ENCODE data around the gene ZNF638. TPM values are rescaled to one million over a fixed set of nuclear protein-coding genes. Genes with fewer than 3 reads are reported as not detected.
A peak's percentile ranks its signal among the peaks of the same experiment; 100 is the strongest.

The ZNF638 gene
- total and polyA plus RNA-seq, 10 of the 15 experiments (the other 5 are each of a cell fraction or from before 2014, with no cell fraction given), result 37.6 to 133 (median 64.5) TPM

DNA sequence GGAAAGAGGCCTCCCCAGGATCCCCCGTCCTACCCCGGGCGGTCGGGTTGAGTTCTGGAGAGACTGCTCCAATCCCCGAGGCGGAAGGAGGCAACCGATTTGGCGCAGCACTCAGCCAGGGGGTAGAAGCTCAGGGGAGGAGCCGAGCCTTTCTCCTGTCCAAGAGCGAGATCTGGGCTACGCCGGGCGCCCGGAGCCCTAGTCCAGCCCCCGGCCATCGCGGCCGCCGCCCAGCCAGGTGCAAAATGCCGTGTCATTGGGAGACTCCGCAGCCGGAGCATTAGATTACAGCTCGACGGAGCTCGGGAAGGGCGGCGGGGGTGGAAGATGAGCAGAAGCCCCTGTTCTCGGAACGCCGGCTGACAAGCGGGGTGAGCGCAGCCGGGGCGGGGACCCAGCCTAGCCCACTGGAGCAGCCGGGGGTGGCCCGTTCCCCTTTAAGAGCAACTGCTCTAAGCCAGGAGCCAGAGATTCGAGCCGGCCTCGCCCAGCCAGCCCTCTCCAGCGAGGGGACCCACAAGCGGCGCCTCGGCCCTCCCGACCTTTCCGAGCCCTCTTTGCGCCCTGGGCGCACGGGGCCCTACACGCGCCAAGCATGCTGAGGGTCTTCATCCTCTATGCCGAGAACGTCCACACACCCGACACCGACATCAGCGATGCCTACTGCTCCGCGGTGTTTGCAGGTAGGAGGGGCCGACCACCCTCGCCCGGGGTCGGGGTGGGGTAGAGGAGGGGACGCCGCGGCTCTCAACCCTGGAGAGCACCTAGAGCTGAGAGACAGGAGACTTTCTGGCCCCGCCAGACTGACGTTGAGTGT is 122.0 kb downstream of the ZNF638 start, which contains the start of gene DYSF:
DYSF (plus strand) TSS at position 158 of the 817 bp plus-strand sequence.
- BruUV-seq (replicated peaks), result no TSS peak
- TF ChIP-seq SUZ12 (IDR thresholded peaks at IDR 0.05; ENCODE audit: unreplicated experiment), result peak; percentile 68
- TF ChIP-seq HDAC6 (IDR thresholded peaks at IDR 0.05; ENCODE audit: unreplicated experiment), result peak; percentile 99
- no peak for TF ChIP-seq BHLHE40 (IDR thresholded peaks at IDR 0.05; ENCODE audit: borderline replicate concordance in 1 of 2, low read depth in 2 of 2, low read length in 1 of 2)
- ATAC-seq (no peak), DNase-seq (ENCODE audit: low read depth, low spot score) (no peak), FAIRE-seq (no peak)
- Histone ChIP-seq H3K4me2 (ENCODE audit: control insufficient read depth, insufficient read depth) (no peak within 1 kb of the TSS), H2AFZ (ENCODE audit: control insufficient read depth, low read depth, low read length) (no peak within 1 kb of the TSS), H3K27me3 (replicated peaks in 1 of 2; ENCODE audit: control insufficient read depth in 2 of 2, insufficient read depth in 2 of 2, low read length in 1 of 2) (peaks cover 4 to 11% of the 10 kb centered on the region in 2 experiments; a peak in 3 of 4 replicates), H3K4me3 (no peak within 1 kb of the TSS), H3K79me2 (ENCODE audit: control insufficient read depth, insufficient read depth, low read length) (no peaks in the 10 kb centered on the region), H4K20me1 (ENCODE audit: control insufficient read depth, insufficient read depth) (no peaks in the 10 kb centered on the region; the same call in 1 of the 2 replicates), H3K9me3 (replicated peaks; ENCODE audit: control insufficient read depth, insufficient read depth, low read length) (no peaks in the 10 kb centered on the region), H3K4me1 (ENCODE audit: control insufficient read depth, insufficient read depth, low read length) (no peaks in the 10 kb centered on the region), H3K27ac (ENCODE audit: control insufficient read depth, insufficient read depth) (no peak within 1 kb of the TSS), H3K9ac (ENCODE audit: control insufficient read depth, insufficient read depth, low read length) (no peak within 1 kb of the TSS), H3K36me3 (ENCODE audit: control insufficient read depth in 2 of 2, insufficient read depth in 2 of 2, low read length in 1 of 2) (no peaks in the 10 kb centered on the region)
- ChIA-PET POLR2A (no interaction called here), RAD21 (ENCODE audit: unreplicated experiment) (no interaction called here), CTCF (interaction anchor here (0.5 to 1.1 kb wide), 2 partner anchors 18 to 733 kb away, joined by 3 read pairs; no protein-coding TSS in a partner anchor), SMC1A (ENCODE audit: uncharacterized antibody, unreplicated experiment) (no interaction called here)
- intact Hi-C loops (cut with micrococcal nuclease; ENCODE audit: unreplicated experiment), result no loop called here
- 15% methylated on average over 62 of the region's 66 CpGs for WGBS (ENCODE audit: insufficient coverage, insufficient replicate concordance, low lambda C conversion rate, missing lambda C conversion rate)
- in situ Hi-C loops (cut with MboI), result no loop called here

DNA sequence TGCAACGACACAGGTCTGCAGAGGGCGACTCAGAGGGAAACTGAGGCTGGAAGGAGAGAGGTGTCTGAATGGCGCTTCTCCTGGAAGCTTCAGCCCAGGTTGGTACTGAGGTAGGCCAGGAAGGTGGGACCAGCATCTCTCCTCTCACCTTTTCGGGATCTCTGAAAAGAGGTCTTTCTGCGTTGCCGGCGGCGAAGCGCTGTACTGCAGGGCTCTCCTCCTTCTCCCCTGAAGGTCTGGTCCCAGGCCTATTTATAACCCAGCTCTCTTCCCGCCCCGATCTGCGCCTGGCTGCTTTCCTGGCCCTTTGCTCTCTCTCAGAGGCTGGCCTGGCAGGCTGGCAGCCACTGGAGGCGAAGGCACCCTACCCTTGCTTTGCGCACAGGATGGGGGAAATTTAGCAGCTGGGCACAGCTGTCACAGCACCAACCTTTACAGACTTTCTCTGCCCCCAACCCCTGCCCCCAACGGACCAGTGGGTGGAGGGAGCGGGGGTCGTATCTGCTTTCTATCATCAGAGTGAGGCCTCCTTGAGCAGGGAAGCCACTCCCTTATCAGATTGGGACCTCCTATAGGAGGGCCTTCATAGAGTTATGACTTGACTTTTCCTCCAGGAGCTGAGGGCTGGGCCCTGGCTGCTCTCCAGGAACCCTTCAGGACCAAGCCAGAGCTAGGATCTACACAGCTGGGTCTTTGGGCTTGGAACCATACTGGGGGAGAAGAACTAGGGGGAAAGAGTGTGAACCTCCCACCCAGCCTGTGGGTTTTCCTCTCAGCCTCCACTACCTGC is 122.8 kb downstream of the ZNF638 start:
- Histone ChIP-seq H3K9me3 (replicated peaks; ENCODE audit: control insufficient read depth, insufficient read depth, low read length) (no peaks in the 10 kb centered on the region), H2AFZ (ENCODE audit: control insufficient read depth, low read depth, low read length) (no peak overlapping the region), H3K9ac (ENCODE audit: control insufficient read depth, insufficient read depth, low read length) (no peak overlapping the region), H3K36me3 (ENCODE audit: control insufficient read depth in 2 of 2, insufficient read depth in 2 of 2, low read length in 1 of 2) (no peaks in the 10 kb centered on the region), H4K20me1 (ENCODE audit: control insufficient read depth, insufficient read depth) (no peaks in the 10 kb centered on the region; the same call in 1 of the 2 replicates), H3K79me2 (ENCODE audit: control insufficient read depth, insufficient read depth, low read length) (no peaks in the 10 kb centered on the region), H3K4me3 (no peak overlapping the region), H3K27me3 (replicated peaks in 1 of 2; ENCODE audit: control insufficient read depth in 2 of 2, insufficient read depth in 2 of 2, low read length in 1 of 2) (peaks cover 4 to 11% of the 10 kb centered on the region in 2 experiments; a peak in 3 of 4 replicates), H3K27ac (ENCODE audit: control insufficient read depth, insufficient read depth) (no peak overlapping the region), H3K4me1 (ENCODE audit: control insufficient read depth, insufficient read depth, low read length) (no peaks in the 10 kb centered on the region), H3K4me2 (ENCODE audit: control insufficient read depth, insufficient read depth) (no peak overlapping the region)
- 53% methylated on average over 17 of the region's 17 CpGs for WGBS (ENCODE audit: insufficient coverage, insufficient replicate concordance, low lambda C conversion rate, missing lambda C conversion rate)
- intact Hi-C loops (cut with micrococcal nuclease; ENCODE audit: unreplicated experiment), result no loop called here
- ATAC-seq (no peak), DNase-seq (ENCODE audit: low read depth, low spot score) (no peak), FAIRE-seq (no peak)
- BruUV-seq (replicated peaks), result no TSS peak
- ChIA-PET CTCF (interaction anchor here (0.8 kb wide), 1 partner anchor 9 kb away, joined by 3 read pairs; no protein-coding TSS in a partner anchor), SMC1A (ENCODE audit: uncharacterized antibody, unreplicated experiment) (no interaction called here), RAD21 (ENCODE audit: unreplicated experiment) (interaction anchor here (1.4 kb wide), 1 partner anchor 155 kb away, joined by 3 read pairs; no protein-coding TSS in a partner anchor), POLR2A (no interaction called here)
- in situ Hi-C loops (cut with MboI), result no loop called here
- no peak for TF ChIP-seq STAT3 (IDR thresholded peaks at IDR 0.05; ENCODE audit: low read depth, low read length)
- no peak for TF ChIP-seq ZBED1 (IDR thresholded peaks at IDR 0.05; ENCODE audit: borderline replicate concordance)
- TF ChIP-seq TBL1XR1 (IDR thresholded peaks at IDR 0.05; ENCODE audit: low read depth, low read length), result no peak
- no peak for TF ChIP-seq WRNIP1 (IDR thresholded peaks at IDR 0.05; ENCODE audit: borderline replicate concordance, low read depth, low read length)
- no peak for TF ChIP-seq IRF4 (IDR thresholded peaks at IDR 0.05; ENCODE audit: low read depth, low read length)
- TF ChIP-seq BCL11A (IDR thresholded peaks at IDR 0.05; ENCODE audit: low read depth, low read length), result no peak
- no peak for TF ChIP-seq SIX5 (IDR thresholded peaks at IDR 0.05; ENCODE audit: low read depth, low read length, severe bottlenecking)
- no peak for TF ChIP-seq KDM1A (IDR thresholded peaks at IDR 0.05; ENCODE audit: borderline replicate concordance)
- no peak for TF ChIP-seq HCFC1 (IDR thresholded peaks at IDR 0.05; ENCODE audit: low read length)
- no peak for TF ChIP-seq ZSCAN29 (IDR thresholded peaks at IDR 0.05)
- no peak for TF ChIP-seq CBFB (IDR thresholded peaks at IDR 0.05; ENCODE audit: low read depth)
- no peak for TF ChIP-seq POLR2AphosphoS5 (IDR thresholded peaks at IDR 0.05; ENCODE audit: low read length)
- no peak for TF ChIP-seq PAX5 (IDR thresholded peaks at IDR 0.05; ENCODE audit: borderline replicate concordance, low read depth, low read length)
- TF ChIP-seq IRF3 (IDR thresholded peaks at IDR 0.05), result no peak

Data from GM12878 (cell line).